Pancreas (tissue), 10 donors: ENCODE results near the gene BPIFB2. TPM values are rescaled to one million over a fixed set of nuclear protein-coding genes. Genes with fewer than 3 reads are reported as not detected.

ENCODE experiments used
- ATAC-seq, 4 donors: fragments of 200-7000 bp; cut with Tn5 transposase; one replicate each; pipeline versions ENCODE4 v1.8.0 to v1.9.1; 2020; ENCODE audit warnings: mild to moderate bottlenecking in 4 of 4, moderate library complexity in 4 of 4
- DNase-seq, 6 donors: peaks; one replicate each; pipeline ENCODE4 v3.0.0-alpha.2; 2020
- FAIRE-seq: peaks from 2 replicates; lab custom pipeline; 2012; peaks lifted over from hg19 to GRCh38; lab: Jason Lieb, UNC
- H3K27ac ChIP-seq, 4 donors: fragments of 200-600 bp; sonication (generic); 1 replicate in 3 of 4; 2 replicates in 1 of 4; pipeline versions ENCODE4 v1.5.0 to v1.8.0; 2020
- H3K27me3 ChIP-seq, 4 donors: fragments of 200-600 bp; one replicate each; pipeline ENCODE4 v1.8.0; 2021
- H3K36me3 ChIP-seq, 3 donors: fragments of 200-600 bp; sonication (generic) in 1 of 3; one replicate each; pipeline versions ENCODE4 v1.5.0 to v1.8.0; 2020 to 2021
- H3K4me1 ChIP-seq, 3 donors: fragments of 200-600 bp; one replicate each; pipeline ENCODE4 v1.8.0; 2021
- H3K4me3 ChIP-seq, 4 donors: fragments of 200-600 bp; sonication (generic) in 2 of 4; one replicate each; pipeline versions ENCODE4 v1.5.0 to v1.8.0; 2020 to 2021
- H3K9me3 ChIP-seq, 4 donors: fragments of 200-600 bp; one replicate each; pipeline ENCODE4 v1.8.0; 2021
- CTCF ChIP-seq, 4 donors: fragments of 200-600 bp; sonication (generic) in 3 of 4; IDR thresholded peaks; one replicate each; pipeline versions ENCODE4 v1.5.0 to v1.8.0; 2021; ENCODE audit warnings: antibody characterized with exemption in 4 of 4
- WGBS, 2 donors: extraction: QIAGEN DNeasy Blood & Tissue Kit; methylation state at CpG; one replicate each; pipeline ENCODE4 v1.1.7; 2013; 5-methylcytosine and 5-hydroxymethylcytosine counted together
- intact Hi-C, 3 donors: fragments of 100-400 bp; cut with DNase I; formaldehyde crosslinking; loops; one replicate each; pipeline versions ENCODE4 v1.11.1 to v1.14.2; 2022
- polyA plus RNA-seq, 2 donors: library from polyadenylated mRNA; stranded (reverse); fragments of 200-250 nt; gene quantifications; one replicate each; pipeline ENCODE4 v1.2.3, GENCODE V29; 2013
- total RNA-seq, 6 donors: library from RNA; stranded (reverse); fragmentation: NEBNext Ultra II Directional in 4 of 6; extraction: Animal tissue kit (Norgen Biotek cat#: 25700) in 4 of 6; gene quantifications; one replicate each; pipeline versions ENCODE4 v1.2.1 to v1.2.4, GENCODE V29; 2021 to 2023
- donor health status: healthy with polysubstance abuse.
- donor health status: DM: no; HTN: no; CAD: no; lungs with moderate emphysema.
- donor health status: DM: no; HTN: no; CAD: no.
- donor health status: control.
- donor health status: control.
- donor health status: Bipolar disorder and iron deficiency.
- donor health status: DM: yes; HTN: yes; CAD: no.
- donor health status: DM: no; HTN: no; CAD: no.
- donor health status: DM: no; HTN: no; CAD: no.
- donor health status: DM: yes; HTN: yes; CAD: no.

The BPIFB2 gene
- total and polyA plus RNA-seq, 8 donors, result 0.05 to 0.16 TPM; not detected in 6

GRCh38 chr20:33051333-33051732, 43.8 kb downstream of the BPIFB2 start:
- FAIRE-seq (no peak), DNase-seq (no peak), ATAC-seq (no peak)
- no peak for TF ChIP-seq CTCF (IDR thresholded peaks at IDR 0.05)
- 63 to 79% methylated on average over 4 of the region's 4 CpGs for WGBS, 2 donors
- intact Hi-C loops, result no loop called here
- Histone ChIP-seq H3K36me3 (no peaks in the 10 kb centered on the region), H3K4me1 (no peaks in the 10 kb centered on the region), H3K27me3 (no peaks in the 10 kb centered on the region), H3K4me3 (no peak overlapping the region), H3K27ac (no peak overlapping the region), H3K9me3 (no peaks in the 10 kb centered on the region)

- WGBS, 2 donors, result 68 to 69% methylated on average over 25 of the region's 25 CpGs
- Histone ChIP-seq H3K4me3 (no peak within 1 kb of the TSS), H3K36me3 (no peaks in the 10 kb centered on the region), H3K27me3 (no peaks in the 10 kb centered on the region), H3K4me1 (no peaks in the 10 kb centered on the region), H3K27ac (no peak within 1 kb of the TSS), H3K9me3 (no peaks in the 10 kb centered on the region)
- no peak for ATAC-seq
- no peak for FAIRE-seq
- intact Hi-C loops, result no loop called here
- no peak for DNase-seq
- no peak for TF ChIP-seq CTCF (IDR thresholded peaks at IDR 0.05)
Measured at GRCh38 chr20:33053291-33054106, 46.0 kb downstream of the BPIFB2 start, which contains the start of gene BPIFB3. TSS of gene BPIFB3 (plus strand) at chr20:33053903. CDS start at chr20:33055436, 1,533 bp downstream.

- no peaks in the 10 kb centered on the region for H3K4me1 ChIP-seq
- no peaks in the 10 kb centered on the region for H3K9me3 ChIP-seq
- TF ChIP-seq CTCF (IDR thresholded peaks at IDR 0.05), result no peak
- no peaks in the 10 kb centered on the region for H3K27me3 ChIP-seq
- H3K4me3 ChIP-seq, result no peak overlapping the region
- 67 to 68% methylated on average over 7 of the region's 7 CpGs for WGBS, 2 donors
- intact Hi-C loops, result no loop called here
- H3K36me3 ChIP-seq, result no peaks in the 10 kb centered on the region
- ATAC-seq (no peak), FAIRE-seq (no peak), DNase-seq (no peak)
- H3K27ac ChIP-seq, result no peak overlapping the region
Measured at GRCh38 chr20:33054381-33054780, 46.9 kb downstream of the BPIFB2 start.

GRCh38 chr20:33054791-33055190, 47.3 kb downstream of the BPIFB2 start:
- FAIRE-seq, result no peak
- TF ChIP-seq CTCF (IDR thresholded peaks at IDR 0.05), result no peak
- no peaks in the 10 kb centered on the region for H3K27me3 ChIP-seq

GRCh38 chr20:33059136-33059535, 51.6 kb downstream of the BPIFB2 start:
- ATAC-seq (no peak), FAIRE-seq (no peak), DNase-seq (no peak)
- no peaks in the 10 kb centered on the region for H3K27me3 ChIP-seq
- intact Hi-C loops, result no loop called here
- no peaks in the 10 kb centered on the region for H3K9me3 ChIP-seq
- H3K4me1 ChIP-seq, result no peaks in the 10 kb centered on the region
- no peak overlapping the region for H3K4me3 ChIP-seq
- no peaks in the 10 kb centered on the region for H3K36me3 ChIP-seq
- whole genome bisulfite sequencing, 2 donors, result 65 to 85% methylated on average over 7 of the region's 7 CpGs
- no peak overlapping the region for H3K27ac ChIP-seq
- no peak for TF ChIP-seq CTCF (IDR thresholded peaks at IDR 0.05)

More at GRCh38 chr20:33054791-33055190, 47.3 kb downstream of the BPIFB2 start:
- WGBS, 2 donors, result 67 to 82% methylated on average over 2 of the region's 2 CpGs
- intact Hi-C loops, result no loop called here
- no peaks in the 10 kb centered on the region for H3K9me3 ChIP-seq
- no peaks in the 10 kb centered on the region for H3K4me1 ChIP-seq
- no peak overlapping the region for H3K27ac ChIP-seq
- no peak overlapping the region for H3K4me3 ChIP-seq
- H3K36me3 ChIP-seq, result no peaks in the 10 kb centered on the region
- ATAC-seq (no peak), DNase-seq (no peak)
